ENCODE measurements around the gene GPC4. TPM values are rescaled to one million over a fixed set of nuclear protein-coding genes. Genes with fewer than 3 reads are reported as not detected.

GPC4 gene
- total RNA-seq, result 3.3 and 3.5 TPM in 2 replicates

DNA sequence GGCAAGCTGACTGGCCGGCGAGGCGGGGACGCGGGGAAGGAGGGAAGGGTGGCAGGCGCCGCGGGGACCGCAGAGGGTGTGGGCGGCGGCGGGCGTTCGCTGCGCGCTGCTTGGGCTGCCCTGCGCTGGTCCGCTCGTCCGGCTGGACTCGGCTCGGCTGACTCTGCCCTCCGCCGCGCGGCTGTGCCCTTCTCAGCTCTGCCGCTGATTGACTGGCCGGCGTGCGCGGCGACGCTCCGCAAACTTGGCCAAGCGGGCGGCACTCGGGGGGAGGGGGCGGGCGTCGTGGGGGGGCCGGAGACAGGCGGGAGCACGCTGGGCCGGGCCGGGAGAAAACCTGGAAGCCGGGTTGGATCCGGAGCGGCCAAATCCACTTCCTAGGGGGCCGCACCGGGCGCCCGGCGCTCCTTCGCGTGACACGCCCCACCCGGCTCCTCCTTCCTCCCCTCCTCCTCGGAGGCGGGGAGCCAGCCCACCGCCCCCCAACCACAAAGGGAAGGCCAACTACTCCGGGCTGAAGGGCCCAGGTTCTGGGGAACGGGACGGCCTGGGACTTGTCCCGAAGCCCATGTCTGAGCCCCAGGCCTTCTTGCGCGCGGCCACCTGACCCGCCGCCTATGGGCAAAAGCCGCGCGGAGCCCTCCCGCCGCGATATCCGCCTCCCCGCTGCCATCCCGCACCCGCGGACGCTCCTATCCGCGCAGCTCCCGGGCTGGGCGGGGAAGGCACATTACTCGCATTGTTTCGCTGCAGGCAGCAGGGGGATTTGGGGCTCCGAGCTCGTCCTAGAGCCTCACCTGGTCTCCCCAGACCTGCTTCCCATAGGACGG, at the start of gene GPC4:
Gene GPC4 (minus strand): TSS at position 214 of the 830 bp plus-strand sequence. CDS start 524 bp downstream, outside the sequence.

Other genes starting within 250 kb of the GPC4 start
- not detected in 2 replicates for gene TFDP3, start 197.1 kb downstream of the GPC4 start, total RNA-seq